ENCODE measurements around the gene ZNF470.

Gene ZNF470

GRCh38 chr19:56573914-56574313 lies 6.6 kb downstream of the ZNF470 start:
- no peak overlapping the region for H3K4me3 ChIP-seq (ENCODE audit: low read depth, low read length)
- peaks cover 5% of the 10 kb centered on the region; the same call in 1 of the 2 replicates for H3K36me3 ChIP-seq
- TF ChIP-seq CTCF (IDR thresholded peaks at IDR 0.05; ENCODE audit: low read depth, low read length): no peak
- no peaks in the 10 kb centered on the region for H3K27me3 ChIP-seq
- no peak for DNase-seq
- H3K4me1 ChIP-seq: no peaks in the 10 kb centered on the region
- peaks cover 10% of the 10 kb centered on the region for H3K9me3 ChIP-seq

GRCh38 chr19:56577719-56578602 lies 10.7 kb downstream of the ZNF470 start:
- no peaks in the 10 kb centered on the region for H3K27me3 ChIP-seq
- no peak overlapping the region for H3K4me3 ChIP-seq (ENCODE audit: low read depth, low read length)
- no peak for TF ChIP-seq CTCF (IDR thresholded peaks at IDR 0.05; ENCODE audit: low read depth, low read length)
- no peak for DNase-seq
- no peaks in the 10 kb centered on the region for H3K4me1 ChIP-seq
- H3K36me3 ChIP-seq: no peaks in the 10 kb centered on the region; the same call in 1 of the 2 replicates
- H3K9me3 ChIP-seq: peaks cover 20% of the 10 kb centered on the region

GRCh38 chr19:56594446-56594782 lies 27.1 kb downstream of the ZNF470 start:
- no peak for DNase-seq
- TF ChIP-seq CTCF (IDR thresholded peaks at IDR 0.05; ENCODE audit: low read depth, low read length): no peak
- Histone ChIP-seq H3K4me3 (ENCODE audit: low read depth, low read length) (no peak overlapping the region), H3K9me3 (no peaks in the 10 kb centered on the region; the same call in 1 of the 2 replicates), H3K36me3 (peaks cover 5% of the 10 kb centered on the region; the same call in 1 of the 2 replicates), H3K27me3 (no peaks in the 10 kb centered on the region), H3K4me1 (no peaks in the 10 kb centered on the region)

DNA sequence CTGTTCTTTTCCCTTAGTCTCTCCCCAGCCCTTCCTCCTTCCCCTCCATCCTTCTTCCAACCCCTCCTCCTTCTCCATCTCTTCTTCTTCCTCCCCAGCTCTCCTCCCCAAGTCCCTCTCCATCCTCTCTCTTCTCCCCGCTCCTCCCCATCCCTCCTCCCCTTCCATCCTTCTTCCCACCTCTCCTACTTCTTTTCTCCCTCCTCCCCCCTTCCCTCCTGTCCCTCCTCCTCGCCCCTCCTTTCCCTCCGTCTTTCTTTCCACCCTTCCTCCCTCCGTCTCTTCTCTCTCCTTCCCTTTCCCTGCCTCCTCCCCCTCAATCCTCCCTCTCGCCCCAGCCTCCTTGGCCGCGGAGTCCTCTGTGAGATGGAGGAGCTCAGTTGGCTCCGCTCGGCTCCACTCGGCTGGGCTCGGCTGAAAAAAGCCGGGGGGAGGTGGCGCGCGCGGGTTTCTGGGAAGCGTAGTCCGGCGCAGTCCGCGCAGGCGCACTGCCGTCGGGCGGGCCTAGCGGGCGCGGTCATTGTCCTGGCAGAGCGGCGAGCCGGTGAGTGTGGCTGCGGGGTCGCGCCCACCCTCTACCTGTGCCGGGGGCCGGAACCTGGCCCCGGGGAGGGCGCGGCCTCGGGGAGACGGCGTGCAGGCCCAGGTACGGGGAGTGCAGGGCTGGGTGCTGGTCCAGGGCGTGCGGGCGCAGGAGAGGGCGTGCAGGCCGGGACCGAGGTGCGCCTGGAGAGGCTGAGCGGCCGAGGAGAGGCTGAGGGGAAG lies 27.7 kb downstream of the ZNF470 start, which contains the start of gene ZNF71:
TSS of gene ZNF71 (plus strand) at position 520 of the 765 bp plus-strand sequence. CDS start 6,257 bp downstream, outside the sequence.
- H3K36me3 ChIP-seq: peaks cover 5% of the 10 kb centered on the region; the same call in 1 of the 2 replicates
- H3K27me3 ChIP-seq: no peaks in the 10 kb centered on the region
- H3K4me1 ChIP-seq: no peaks in the 10 kb centered on the region
- TF ChIP-seq CTCF (IDR thresholded peaks at IDR 0.05; ENCODE audit: low read depth, low read length): no peak
- peak within 1 kb of the TSS; percentile 87 for H3K4me3 ChIP-seq (ENCODE audit: low read depth, low read length)
- DNase-seq: peak; percentile 94
- H3K9me3 ChIP-seq: no peaks in the 10 kb centered on the region; the same call in 1 of the 2 replicates

- Histone ChIP-seq H3K9me3 (no peaks in the 10 kb centered on the region; the same call in 1 of the 2 replicates), H3K4me1 (no peaks in the 10 kb centered on the region), H3K4me3 (ENCODE audit: low read depth, low read length) (peak overlapping the region; percentile 87), H3K36me3 (peaks cover 5% of the 10 kb centered on the region; the same call in 1 of the 2 replicates), H3K27me3 (no peaks in the 10 kb centered on the region)
- DNase-seq: no peak
- TF ChIP-seq CTCF (IDR thresholded peaks at IDR 0.05; ENCODE audit: low read depth, low read length): no peak
These were observed 28.3 kb downstream of the ZNF470 start for GRCh38 chr19:56595548-56595899.

Data from BE2C (cell line).